Adrenal gland (tissue), 12 donors: ENCODE data around the gene DLG2. TPM values are rescaled to one million over a fixed set of nuclear protein-coding genes. Genes with fewer than 3 reads are reported as not detected.

Experiments
- DNase-seq, 7 donors: peaks; one replicate each; pipeline ENCODE4 v3.0.0-alpha.2; 2019 to 2020
- H3K27ac ChIP-seq, 5 donors: fragments of 200-600 bp; sonication (generic) in 4 of 5; 1 replicate in 3 of 5; 2 replicates in 2 of 5; pipeline versions ENCODE4 v1.5.1 to v1.8.0; 2016 to 2020; ENCODE audit warnings: mild to moderate bottlenecking in 1 of 5
- H3K27me3 ChIP-seq: fragments of 200-600 bp; 2 replicates; pipeline ENCODE4 v1.8.0; 2021
- H3K36me3 ChIP-seq, 2 donors: fragments of 200-600 bp; replicated peaks in 1 of 2; 1 replicate in 1 of 2; 2 replicates in 1 of 2; pipeline versions ENCODE4 v1.5.1 to v1.8.0; 2018 to 2022
- H3K4me1 ChIP-seq, 2 donors: fragments of 200-600 bp; replicated peaks in 1 of 2; 1 replicate in 1 of 2; 2 replicates in 1 of 2; pipeline versions ENCODE4 v1.5.1 to v1.8.0; 2018 to 2021
- H3K4me3 ChIP-seq, 4 donors: fragments of 200-600 bp; sonication (generic) in 3 of 4; one replicate each; pipeline ENCODE4 v1.5.1; 2016 to 2018
- H3K9me3 ChIP-seq, 3 donors: fragments of 200-600 bp; sonication (generic) in 1 of 3; replicated peaks in 1 of 3; 1 replicate in 2 of 3; 2 replicates in 1 of 3; pipeline versions ENCODE4 v1.5.1 to v1.8.0; 2016 to 2021
- POLR2A ChIP-seq, 2 donors: fragments of 450-650 bp; IDR thresholded peaks; one replicate each; pipeline ENCODE4 v1.6.1; 2017; ENCODE audit warnings: antibody characterized with exemption in 2 of 2, mild to moderate bottlenecking in 2 of 2, moderate library complexity in 1 of 2
- WGBS, 4 donors: extraction: QIAGEN DNeasy Blood & Tissue Kit in 2 of 4; methylation state at CpG; one replicate each; pipeline versions ENCODE4 v1.1.5 to v1.1.7; 2013 to 2017; 5-methylcytosine and 5-hydroxymethylcytosine counted together
- intact Hi-C, 2 donors: fragments of 100-400 bp; cut with DNase I; formaldehyde crosslinking; loops; one replicate each; pipeline versions ENCODE4 v1.14.1 to v1.15.0; 2022 to 2023
- polyA plus RNA-seq, 3 donors: library from polyadenylated mRNA; stranded (reverse); fragments of 200-250 nt in 2 of 3; fragments of 350-450 nt in 1 of 3; fragmentation: Illumina TruSeq in 1 of 3; extraction: RNeasy Lipid Tissue Mini Kit (QIAGEN cat#74804) in 1 of 3; gene quantifications; one replicate each; pipeline ENCODE4 v1.2.3, GENCODE V29; 2013 to 2014
- total RNA-seq, 9 donors: library from RNA; depleted of rRNA in 4 of 9; stranded (reverse); fragments of >200 nt in 4 of 9; fragments of 120-200 nt in 1 of 9; fragmentation: NEBNext Ultra II Directional in 1 of 9; extraction: Animal tissue kit (Norgen Biotek cat#: 25700) in 1 of 9; gene quantifications; one replicate each; pipeline versions ENCODE4 v1.1.0 to v1.2.4, GENCODE V29; 2013 to 2023
- TF ChIP-seq, protein P1 (sequence below), 6 experiments: fragments of 450-650 bp in 4 of 6; fragments of 200-600 bp in 2 of 6; sonication (generic) in 1 of 6; IDR thresholded peaks; 1 replicate in 5 of 6; 2 replicates in 1 of 6; pipeline versions ENCODE4 v1.5.1 to v1.8.0; 2016 to 2021; ENCODE audit warnings: antibody characterized with exemption in 6 of 6, mild to moderate bottlenecking in 2 of 6, moderate library complexity in 1 of 6
- donor health status: healthy with polysubstance abuse.
- donor health status: Bipolar disorder and iron deficiency.
- donor health status: DM: yes; HTN: yes; CAD: no.
- donor health status: DM: no; HTN: no; CAD: no.
- donor health status: DM: no; HTN: no; CAD: no.
- donor health status: DM: yes; HTN: yes; CAD: no.

DLG2 gene
- total and polyA plus RNA-seq, 12 donors, result 8.3 to 101 (median 37.5) TPM

DNA sequence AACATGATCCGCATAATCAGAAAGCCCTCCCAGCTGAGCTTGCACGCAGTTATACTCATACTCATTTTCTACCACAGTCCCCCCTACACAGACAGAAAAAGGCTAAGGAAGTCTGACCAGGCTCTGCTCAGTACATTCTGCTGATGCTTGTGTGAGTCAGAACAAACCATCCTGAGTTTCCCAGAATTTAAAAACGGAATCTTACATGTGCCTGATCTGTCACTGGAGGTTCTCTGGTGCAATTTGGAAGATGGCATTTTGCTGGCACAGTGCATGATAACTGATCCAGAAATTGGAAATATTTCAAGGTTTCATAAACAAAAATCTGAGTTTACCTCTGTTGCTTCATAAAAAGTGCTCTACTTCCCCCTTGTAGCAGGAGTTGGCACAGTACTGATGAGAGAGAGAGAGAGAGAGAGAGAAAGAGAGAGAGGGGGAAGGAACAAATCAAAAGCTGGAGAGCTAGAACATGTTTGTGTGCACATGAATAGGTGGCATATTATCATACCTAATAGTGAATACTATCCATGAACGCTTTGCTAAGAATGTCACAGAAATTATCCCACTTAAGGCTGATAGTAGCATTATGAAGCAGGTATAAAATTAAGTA lies 1085.3 kb downstream of the DLG2 start:
- intact Hi-C loops, result no loop called here
- H3K4me1 ChIP-seq, result peaks cover 0 to 18% of the 10 kb centered on the region in 2 donors
- H3K9me3 ChIP-seq, result no peaks in the 10 kb centered on the region
- no peak overlapping the region for H3K4me3 ChIP-seq
- TF ChIP-seq, protein P1, sequence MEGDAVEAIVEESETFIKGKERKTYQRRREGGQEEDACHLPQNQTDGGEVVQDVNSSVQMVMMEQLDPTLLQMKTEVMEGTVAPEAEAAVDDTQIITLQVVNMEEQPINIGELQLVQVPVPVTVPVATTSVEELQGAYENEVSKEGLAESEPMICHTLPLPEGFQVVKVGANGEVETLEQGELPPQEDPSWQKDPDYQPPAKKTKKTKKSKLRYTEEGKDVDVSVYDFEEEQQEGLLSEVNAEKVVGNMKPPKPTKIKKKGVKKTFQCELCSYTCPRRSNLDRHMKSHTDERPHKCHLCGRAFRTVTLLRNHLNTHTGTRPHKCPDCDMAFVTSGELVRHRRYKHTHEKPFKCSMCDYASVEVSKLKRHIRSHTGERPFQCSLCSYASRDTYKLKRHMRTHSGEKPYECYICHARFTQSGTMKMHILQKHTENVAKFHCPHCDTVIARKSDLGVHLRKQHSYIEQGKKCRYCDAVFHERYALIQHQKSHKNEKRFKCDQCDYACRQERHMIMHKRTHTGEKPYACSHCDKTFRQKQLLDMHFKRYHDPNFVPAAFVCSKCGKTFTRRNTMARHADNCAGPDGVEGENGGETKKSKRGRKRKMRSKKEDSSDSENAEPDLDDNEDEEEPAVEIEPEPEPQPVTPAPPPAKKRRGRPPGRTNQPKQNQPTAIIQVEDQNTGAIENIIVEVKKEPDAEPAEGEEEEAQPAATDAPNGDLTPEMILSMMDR (IDR thresholded peaks at IDR 0.05), result peak in 1 of 6 experiments; percentile 18
- peak in 1 of 2 donors; percentile 30 for TF ChIP-seq POLR2A (IDR thresholded peaks at IDR 0.05)
- WGBS, 4 donors, result 55 to 70% (median 61%) methylated on average over 4 of the region's 4 CpGs
- DNase-seq, result peak; percentile 17 to 77 (median 56)
- H3K27me3 ChIP-seq, result no peaks in the 10 kb centered on the region
- no peaks in the 10 kb centered on the region for H3K36me3 ChIP-seq
- peak overlapping the region in 4 of 5 donors; percentile 36 to 70 (median 58) for H3K27ac ChIP-seq

DNA sequence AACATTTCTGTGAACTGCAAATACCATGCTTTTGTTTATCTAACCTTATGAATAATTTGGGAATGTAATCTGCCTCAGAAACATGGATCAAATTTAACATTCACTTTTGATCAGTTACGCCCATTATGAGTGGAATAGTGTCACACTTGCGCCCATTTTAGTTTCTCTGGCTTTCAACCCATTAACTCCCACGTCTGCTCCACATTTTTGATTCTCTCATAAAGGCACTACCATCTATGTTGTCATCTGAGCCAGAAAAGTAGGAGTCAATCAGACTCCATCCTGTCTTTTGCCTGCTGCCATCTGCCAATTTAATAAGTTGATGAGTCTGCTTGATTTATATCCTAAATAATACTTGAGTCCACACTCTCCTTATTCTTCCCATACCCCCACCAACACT lies 1090.7 kb downstream of the DLG2 start:
- no peak overlapping the region for H3K27ac ChIP-seq
- H3K9me3 ChIP-seq, result no peaks in the 10 kb centered on the region
- 79 to 88% (median 83%) methylated on average over 3 of the region's 3 CpGs for WGBS, 4 donors
- peaks cover 0 to 2% of the 10 kb centered on the region in 2 donors for H3K4me1 ChIP-seq
- H3K27me3 ChIP-seq, result no peaks in the 10 kb centered on the region
- H3K36me3 ChIP-seq, result no peaks in the 10 kb centered on the region
- intact Hi-C loops, result loop anchor here in 1 of 2 donors (10.0 kb wide), 1 partner anchor 142 kb away; no protein-coding TSS in a partner anchor
- TF ChIP-seq, protein P1 (IDR thresholded peaks at IDR 0.05), result no peak
- TF ChIP-seq POLR2A (IDR thresholded peaks at IDR 0.05), result no peak
- no peak for DNase-seq
- H3K4me3 ChIP-seq, result no peak overlapping the region

DNA sequence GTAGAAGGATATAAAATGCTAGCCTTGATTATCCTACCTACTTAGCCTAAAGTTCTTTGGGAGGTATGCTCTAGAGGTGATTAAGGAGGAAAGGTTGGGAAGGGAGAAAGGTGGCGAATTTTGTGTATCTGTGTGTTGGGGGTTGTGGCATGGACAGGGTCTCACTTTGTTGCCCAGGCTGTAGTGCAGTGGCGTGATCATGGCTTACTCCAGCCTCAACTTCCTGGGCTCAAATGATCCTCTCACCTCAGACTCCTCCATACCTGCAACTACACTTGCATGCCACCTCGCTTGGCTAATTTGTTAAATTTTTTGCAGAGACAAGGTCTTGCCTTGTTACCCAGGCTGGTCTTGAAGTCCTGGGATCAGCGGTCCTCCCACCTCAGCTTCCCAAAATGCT lies 1094.8 kb downstream of the DLG2 start:
- Histone ChIP-seq H3K27ac (no peak overlapping the region), H3K9me3 (no peaks in the 10 kb centered on the region), H3K4me1 (no peaks in the 10 kb centered on the region), H3K4me3 (no peak overlapping the region), H3K27me3 (no peaks in the 10 kb centered on the region), H3K36me3 (no peaks in the 10 kb centered on the region)
- TF ChIP-seq, protein P1 (IDR thresholded peaks at IDR 0.05), result no peak
- no peak for TF ChIP-seq POLR2A (IDR thresholded peaks at IDR 0.05)
- intact Hi-C loops, result loop anchor here in 1 of 2 donors (10.0 kb wide), 1 partner anchor 138 kb away; no protein-coding TSS in a partner anchor
- 85 to 96% (median 88%) methylated on average over 4 of the region's 4 CpGs for WGBS, 4 donors
- no peak for DNase-seq

DNA sequence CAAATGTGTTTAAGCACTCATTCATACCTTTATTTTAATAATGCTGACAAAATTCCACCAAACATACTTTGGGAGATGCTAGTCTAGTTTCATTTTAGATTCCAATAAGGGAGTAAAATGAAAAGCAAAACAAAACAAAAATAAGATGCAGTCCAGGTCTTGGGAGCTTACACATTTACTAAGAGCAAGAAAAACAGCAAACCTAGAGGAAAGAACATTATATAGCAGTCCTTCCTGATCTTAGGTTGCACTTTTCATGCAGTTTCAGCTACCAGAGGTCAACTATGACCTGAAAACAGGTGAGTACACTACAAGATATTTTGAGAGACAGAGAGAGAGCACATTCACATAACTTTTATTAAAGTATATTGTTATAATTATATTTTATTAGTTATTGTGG lies 1100.9 kb downstream of the DLG2 start:
- no peaks in the 10 kb centered on the region for H3K27me3 ChIP-seq
- no peaks in the 10 kb centered on the region for H3K36me3 ChIP-seq
- no peak for DNase-seq
- no peak overlapping the region for H3K4me3 ChIP-seq
- intact Hi-C loops, result loop anchor here in 1 of 2 donors (10.0 kb wide), 2 partner anchors 131 to 691 kb away; no protein-coding TSS in a partner anchor
- H3K4me1 ChIP-seq, result peaks cover 4 to 9% of the 10 kb centered on the region in 2 donors
- H3K9me3 ChIP-seq, result no peaks in the 10 kb centered on the region
- H3K27ac ChIP-seq, result no peak overlapping the region
- TF ChIP-seq POLR2A (IDR thresholded peaks at IDR 0.05), result no peak
- TF ChIP-seq, protein P1 (IDR thresholded peaks at IDR 0.05), result no peak
